GM21367 (cell line): Measurements from ENCODE around the gene CFAP74.
"Not testable (repeated sequence)": the region's sequence is repeated elsewhere in the genome, so short reads cannot be mapped to it uniquely, and the experiment has no call there.

ENCODE experiments used
- ATAC-seq: cut with Tn5 transposase; IDR thresholded peaks from one replicate; pipeline ENCODE4 v1.9.1; 2021; ENCODE audit not compliant: unreplicated experiment

Gene CFAP74

GRCh38 chr1:1883890-1884289 lies 119.7 kb downstream of the CFAP74 start:
- ATAC-seq = not testable (repeated sequence)

DNA sequence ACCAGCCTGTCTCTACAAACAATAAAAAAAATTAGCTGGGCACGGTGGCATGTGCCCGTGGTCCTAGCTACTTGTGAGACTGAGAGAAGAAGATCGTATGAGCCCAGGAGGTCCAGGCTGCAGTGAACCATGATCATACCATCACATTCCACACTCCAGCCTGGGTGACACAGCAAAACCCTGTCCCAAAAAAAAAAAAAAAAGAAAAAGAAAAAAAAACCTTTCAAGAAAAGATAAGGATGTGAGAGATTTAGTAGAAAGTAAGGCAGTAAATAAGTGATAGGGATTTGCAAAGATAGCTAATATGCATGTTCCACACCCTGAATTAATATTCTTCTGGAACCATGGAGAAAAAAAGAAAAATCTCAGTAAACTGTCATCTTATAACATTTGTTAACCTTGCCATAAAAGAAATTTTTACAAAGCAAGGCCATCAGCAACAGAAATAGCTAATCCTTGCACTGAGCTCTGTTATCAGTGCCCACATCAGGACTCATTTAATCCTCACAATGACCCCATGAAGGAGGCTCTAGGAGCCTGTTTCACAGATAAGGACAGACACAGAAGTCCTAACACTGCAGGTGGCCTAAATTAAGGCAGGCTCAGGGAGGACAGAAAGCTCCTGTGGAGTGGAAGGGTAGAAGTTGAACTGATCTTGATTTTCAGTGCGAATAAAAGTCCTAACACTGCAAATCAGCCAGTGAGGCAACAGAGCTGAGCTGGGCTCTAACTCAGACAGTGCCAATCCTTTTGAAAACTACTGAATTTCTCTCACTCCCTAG lies 120.3 kb downstream of the CFAP74 start:
- ATAC-seq = no peak

GRCh38 chr1:1881727-1882126 lies 121.9 kb downstream of the CFAP74 start:
- ATAC-seq = no peak

DNA sequence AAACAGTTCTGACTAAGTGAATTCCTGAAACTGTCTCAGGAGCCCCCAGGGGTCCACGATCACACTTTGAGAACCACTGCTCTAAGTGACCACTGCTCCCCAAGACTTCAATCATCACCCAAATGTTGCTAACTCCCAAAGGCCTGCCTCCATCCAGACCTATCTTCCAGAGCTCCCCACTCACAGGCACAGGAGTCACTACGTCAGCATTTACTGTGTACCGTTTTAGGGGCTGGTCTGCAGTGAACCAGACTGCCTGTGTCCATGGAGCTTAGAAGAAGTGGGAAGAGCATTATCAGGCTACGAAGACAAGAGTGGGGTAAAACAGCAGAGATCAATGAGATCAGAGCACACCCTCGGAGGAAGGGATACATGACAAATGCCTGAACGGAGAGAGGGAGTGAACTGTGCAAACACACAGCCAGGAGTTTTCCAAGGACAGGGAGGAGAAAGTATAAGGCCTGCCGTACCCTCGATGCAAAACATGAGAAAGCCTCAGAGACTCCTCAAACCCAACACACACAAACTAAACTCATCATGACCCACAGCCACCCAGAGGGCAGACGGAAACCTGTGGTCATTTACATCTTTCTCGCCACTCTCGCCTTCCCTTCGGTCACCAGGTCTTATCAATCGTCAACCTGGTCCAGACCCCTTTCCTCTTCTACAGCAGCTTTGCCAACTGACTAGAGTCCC lies 122.8 kb downstream of the CFAP74 start:
- ATAC-seq = no peak

- no peak for ATAC-seq
These were observed 123.6 kb downstream of the CFAP74 start for GRCh38 chr1:1879942-1880341.

DNA sequence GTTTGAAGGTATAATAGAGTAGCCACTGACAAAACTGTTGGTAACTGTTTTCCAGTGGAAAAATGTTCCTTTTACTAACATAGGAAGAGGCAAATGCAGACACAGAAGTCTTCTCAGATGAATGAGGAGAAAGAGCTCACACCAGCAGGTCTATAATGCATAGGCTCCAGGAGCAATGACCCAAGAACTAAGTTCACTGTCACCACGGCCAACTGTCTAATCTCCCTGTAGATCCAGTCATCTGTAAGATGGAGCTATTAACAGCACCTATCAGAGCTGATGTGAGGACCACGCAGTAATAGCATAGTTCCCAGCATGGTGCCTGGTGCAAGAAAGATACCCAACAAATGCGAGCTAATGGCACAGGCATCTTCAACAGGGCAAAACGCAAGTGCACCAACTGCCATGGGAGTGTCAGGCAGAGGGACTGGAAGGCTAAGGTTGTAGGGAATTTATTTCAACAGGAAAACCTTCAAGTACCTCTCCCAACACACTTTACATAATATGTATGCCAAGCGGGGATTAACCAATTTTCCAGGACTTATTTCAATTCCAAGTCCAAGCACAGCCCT lies 125.6 kb downstream of the CFAP74 start:
- ATAC-seq = no peak

DNA sequence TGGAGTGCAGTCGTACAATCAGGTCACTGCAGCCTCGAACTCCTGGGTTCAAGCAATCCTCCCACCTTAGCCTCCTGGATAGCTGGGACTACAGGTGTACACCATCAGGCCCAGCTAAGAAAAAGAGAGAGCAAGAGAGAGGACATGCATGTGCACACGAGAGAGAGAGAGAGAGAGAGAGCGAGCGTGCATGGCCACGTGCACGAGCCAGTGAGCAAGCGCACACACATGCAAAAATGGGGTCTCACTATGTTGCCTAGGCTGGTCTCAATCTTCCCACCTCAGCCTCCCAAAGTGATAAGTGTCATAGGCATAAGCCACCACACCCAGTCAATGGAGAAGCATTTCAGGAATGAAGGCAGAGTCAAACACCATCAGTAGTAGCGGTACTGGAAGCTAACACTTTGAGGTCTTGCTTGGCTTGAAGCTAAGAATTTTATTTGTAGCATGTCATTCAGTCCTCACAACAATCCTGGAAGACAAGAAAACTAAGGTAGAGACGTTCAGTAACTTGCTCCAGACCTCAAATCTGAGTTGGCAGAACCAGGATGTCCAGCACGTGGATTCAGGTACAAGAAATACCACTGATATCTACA lies 127.2 kb downstream of the CFAP74 start:
- no peak for ATAC-seq

- no peak for ATAC-seq
These were observed 127.7 kb downstream of the CFAP74 start for GRCh38 chr1:1875932-1876331.

DNA sequence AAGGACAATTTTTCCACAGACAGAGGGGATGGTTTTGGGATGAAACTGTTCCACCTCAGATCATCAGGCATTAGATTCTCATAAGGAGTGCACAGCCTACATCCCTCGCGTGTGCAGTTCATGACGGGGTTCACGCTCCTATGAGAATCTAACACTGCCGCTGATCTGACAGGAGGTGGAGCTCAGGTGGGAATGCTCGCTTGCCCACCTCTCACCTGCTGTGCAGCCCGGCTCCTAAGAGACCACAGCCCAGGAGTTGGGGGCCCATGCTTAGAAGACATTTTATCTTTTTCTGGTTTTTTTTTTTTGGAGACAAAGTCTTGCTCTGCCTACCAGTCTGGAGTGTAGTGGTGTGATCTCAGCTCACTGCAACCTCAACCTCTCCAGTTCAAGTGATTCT lies 128.7 kb downstream of the CFAP74 start:
- ATAC-seq = no peak

GRCh38 chr1:1873186-1873585 lies 130.4 kb downstream of the CFAP74 start:
- ATAC-seq = no peak

- no peak for ATAC-seq
These were observed 131.1 kb downstream of the CFAP74 start for GRCh38 chr1:1872329-1872994.
